Neural cell (in vitro differentiated cells): Measurements from ENCODE around the gene HDGF. TPM values are rescaled to one million over a fixed set of nuclear protein-coding genes. Genes with fewer than 3 reads are reported as not detected.

Source experiments
- H2AFZ ChIP-seq: fragments of 200-600, 300-800 bp; sonication (generic), shearing (Covaris generic); 2 replicates; pipeline ENCODE4 v1.6.0; 2014; ENCODE audit warnings: low read depth, mild to moderate bottlenecking, antibody characterized with exemption, low read length, moderate library complexity
- H3F3A ChIP-seq: fragments of 200-600 bp; shearing (Covaris generic); 2 replicates; pipeline ENCODE4 v1.6.1; 2016; ENCODE audit warnings: mild to moderate bottlenecking, moderate library complexity, mixed read lengths, antibody characterized with exemption, low read length; ENCODE audit not compliant: insufficient read depth, poor library complexity, severe bottlenecking
- H3K27ac ChIP-seq: fragments of 200-600, 300-800 bp; sonication (generic), shearing (Covaris generic); 2 replicates; pipeline ENCODE4 v1.5.1; 2014; ENCODE audit warnings: mild to moderate bottlenecking, low read length, moderate library complexity
- H3K27me3 ChIP-seq: fragments of 300-800, 200-600 bp; sonication (generic), shearing (Covaris generic); 2 replicates; pipeline ENCODE4 v1.6.0; 2014; ENCODE audit warnings: mild to moderate bottlenecking, low read depth, low read length, moderate library complexity; ENCODE audit not compliant: insufficient read depth
- H3K36me3 ChIP-seq: fragments of 300-800, 200-600 bp; sonication (generic), shearing (Covaris generic); 2 replicates; pipeline ENCODE4 v1.5.1; 2014; ENCODE audit warnings: mild to moderate bottlenecking, antibody characterized with exemption, low read length, moderate library complexity; ENCODE audit not compliant: insufficient read depth
- H3K4me2 ChIP-seq: fragments of 300-800, 200-600 bp; sonication (generic), shearing (Covaris generic); 2 replicates; pipeline ENCODE4 v1.6.0; 2014; ENCODE audit warnings: mild to moderate bottlenecking, low read length
- H3K4me3 ChIP-seq: fragments of 300-800, 200-600 bp; sonication (generic), shearing (Covaris generic); 2 replicates; pipeline ENCODE4 v1.5.1; 2014; ENCODE audit warnings: mild to moderate bottlenecking, low read length, moderate library complexity
- H3K79me2 ChIP-seq: fragments of 200-600 bp; shearing (Covaris generic); replicated peaks from 2 replicates; pipeline ENCODE4 v1.6.0; 2014; ENCODE audit warnings: mild to moderate bottlenecking, low read length, moderate library complexity; ENCODE audit not compliant: insufficient read depth
- H3K9ac ChIP-seq: fragments of 300-800, 200-600 bp; sonication (generic), shearing (Covaris generic); 2 replicates; pipeline ENCODE4 v1.6.1; 2016; ENCODE audit warnings: mild to moderate bottlenecking, low read length, mixed read lengths
- H3K9me2 ChIP-seq: fragments of 200-600 bp; shearing (Covaris generic); 2 replicates; pipeline ENCODE4 v1.6.1; 2016; ENCODE audit warnings: mild to moderate bottlenecking, low read length, mixed read lengths; ENCODE audit not compliant: insufficient read depth
- H3K9me3 ChIP-seq: fragments of 200-600, 300-800 bp; sonication (generic), shearing (Covaris generic); 2 replicates; pipeline ENCODE4 v1.6.1; 2016; ENCODE audit warnings: mild to moderate bottlenecking, mixed run types, low read length, moderate library complexity, mixed read lengths
- H4K20me1 ChIP-seq: fragments of 200-600 bp; shearing (Covaris generic); 2 replicates; pipeline ENCODE4 v1.6.1; 2016; ENCODE audit warnings: mild to moderate bottlenecking, mixed run types; ENCODE audit not compliant: insufficient read depth
- CTCF ChIP-seq: fragments of 450-650 bp; IDR thresholded peaks from 2 replicates; pipeline ENCODE4 v1.5.1; 2014; ENCODE audit warnings: antibody characterized with exemption, mild to moderate bottlenecking, moderate library complexity; ENCODE audit not compliant: poor library complexity, severe bottlenecking
- EP300 ChIP-seq: fragments of 450-650 bp; conservative IDR thresholded peaks from 2 replicates; pipeline ENCODE4 v1.6.1; 2014; ENCODE audit warnings: antibody characterized with exemption, mild to moderate bottlenecking, moderate library complexity; ENCODE audit not compliant: poor library complexity, severe bottlenecking
- EZH2 ChIP-seq: fragments of 200-600, 300-800 bp; shearing (Covaris generic), sonication (generic); IDR thresholded peaks from 2 replicates; pipeline ENCODE4 v1.6.1; 2014; ENCODE audit warnings: antibody characterized with exemption, low read length, borderline replicate concordance, mild to moderate bottlenecking; ENCODE audit not compliant: insufficient read depth, poor library complexity, severe bottlenecking
- MXI1 ChIP-seq: fragments of 450-650 bp; conservative IDR thresholded peaks from 2 replicates; pipeline ENCODE4 v1.6.1; 2014; ENCODE audit warnings: antibody characterized with exemption, mild to moderate bottlenecking; ENCODE audit not compliant: poor library complexity, severe bottlenecking
- POLR2AphosphoS5 ChIP-seq: IDR thresholded peaks from 2 replicates; pipeline ENCODE4 v1.6.1; 2012
- RAD21 ChIP-seq: fragments of 450-650 bp; conservative IDR thresholded peaks from 2 replicates; pipeline ENCODE4 v1.6.1; 2014; ENCODE audit warnings: antibody characterized with exemption, mild to moderate bottlenecking, moderate library complexity
- REST ChIP-seq: IDR thresholded peaks from 2 replicates; pipeline ENCODE4 v1.6.1; 2012; ENCODE audit warnings: borderline replicate concordance
- SMC3 ChIP-seq: fragments of 450-650 bp; conservative IDR thresholded peaks from 2 replicates; pipeline ENCODE4 v1.6.1; 2014; ENCODE audit warnings: antibody characterized with exemption, mild to moderate bottlenecking, moderate library complexity; ENCODE audit not compliant: poor library complexity
- TAF1 ChIP-seq: IDR thresholded peaks from 2 replicates; pipeline ENCODE4 v1.6.1; 2012; ENCODE audit warnings: low read depth
- polyA plus RNA-seq: library from polyadenylated mRNA; depleted of rRNA; stranded (reverse); fragments of >200 nt; gene quantifications from 2 replicates; pipeline ENCODE4 v1.2.3, GENCODE V29; 2014

HDGF gene
- polyA plus RNA-seq, 1 donor from 2014 or later, result 138 TPM

- H3K9ac ChIP-seq, result no peak overlapping the region
- no peak overlapping the region for H3K4me2 ChIP-seq
- no peaks in the 10 kb centered on the region for H3K36me3 ChIP-seq
- no peak overlapping the region for H2AFZ ChIP-seq
- peaks cover 17% of the 10 kb centered on the region for H3K79me2 ChIP-seq
- TF ChIP-seq REST, result no peak
- no peak for TF ChIP-seq CTCF
- no peak for TF ChIP-seq RAD21
- no peak for TF ChIP-seq EZH2
- TF ChIP-seq EP300, result no peak
- no peak for TF ChIP-seq TAF1
- no peak for TF ChIP-seq POLR2AphosphoS5
- no peak for TF ChIP-seq MXI1
- no peak for TF ChIP-seq SMC3
- H3K9me3 ChIP-seq, result no peaks in the 10 kb centered on the region
- no peaks in the 10 kb centered on the region for H3K9me2 ChIP-seq
- H3F3A ChIP-seq, result no peaks in the 10 kb centered on the region
- H3K27ac ChIP-seq, result no peak overlapping the region
- no peaks in the 10 kb centered on the region for H4K20me1 ChIP-seq
- no peak overlapping the region for H3K4me3 ChIP-seq
- H3K27me3 ChIP-seq, result no peaks in the 10 kb centered on the region
Measured at GRCh38 chr1:156756355-156756754, 4.9 kb upstream of the HDGF start.

GRCh38 chr1:156755527-156755950, 4.1 kb upstream of the HDGF start:
- Histone ChIP-seq H3F3A (no peaks in the 10 kb centered on the region), H3K9me2 (no peaks in the 10 kb centered on the region), H3K9me3 (no peaks in the 10 kb centered on the region), H3K4me2 (no peak overlapping the region), H3K9ac (no peak overlapping the region), H2AFZ (no peak overlapping the region), H3K79me2 (peaks cover 23% of the 10 kb centered on the region), H3K27me3 (no peaks in the 10 kb centered on the region), H3K4me3 (no peak overlapping the region), H4K20me1 (no peaks in the 10 kb centered on the region), H3K36me3 (no peaks in the 10 kb centered on the region), H3K27ac (no peak overlapping the region)
- TF ChIP-seq TAF1 (no peak), EP300 (no peak), RAD21 (no peak), SMC3 (no peak)

- peaks cover 36% of the 10 kb centered on the region for H3K79me2 ChIP-seq
- H3K9me3 ChIP-seq, result no peaks in the 10 kb centered on the region
- no peak overlapping the region for H3K4me3 ChIP-seq
- H3K27ac ChIP-seq, result no peak overlapping the region
- H3K36me3 ChIP-seq, result no peaks in the 10 kb centered on the region
- H3K9ac ChIP-seq, result no peak overlapping the region
- H3K4me2 ChIP-seq, result no peak overlapping the region
- no peak for TF ChIP-seq MXI1
- no peak for TF ChIP-seq TAF1
- TF ChIP-seq EZH2, result no peak
- TF ChIP-seq CTCF, result no peak
- TF ChIP-seq EP300, result no peak
- no peaks in the 10 kb centered on the region for H3K27me3 ChIP-seq
- H3F3A ChIP-seq, result no peaks in the 10 kb centered on the region
- no peaks in the 10 kb centered on the region for H4K20me1 ChIP-seq
- H3K9me2 ChIP-seq, result no peaks in the 10 kb centered on the region
- H2AFZ ChIP-seq, result no peak overlapping the region
Measured at GRCh38 chr1:156754219-156754618, 2.7 kb upstream of the HDGF start.
